WTC11 (cell line): ENCODE results near the gene SRRM2. TPM values are rescaled to one million over a fixed set of nuclear protein-coding genes. Genes with fewer than 3 reads are reported as not detected.

ENCODE experiments used
- ATAC-seq: fragments of 200-7000 bp; cut with Tn5 transposase; 2 replicates; pipeline ENCODE4 v1.10.0; 2021; ENCODE audit warnings: mild to moderate bottlenecking, moderate library complexity
- CTCF ChIA-PET: fragments of 300-600 bp; sonication (Branson Sonifier 250); formaldehyde crosslinking; loops from one replicate; lab custom pipeline; 2021; ENCODE audit warnings: antibody characterized with exemption; lab: Charles Lee
- POLR2A ChIA-PET: fragments of 350-600 bp; sonication (Branson Sonifier 250); formaldehyde crosslinking; loops from one replicate; lab custom pipeline; 2021; ENCODE audit warnings: antibody characterized with exemption; lab: Charles Lee
- DNase-seq: peaks from one replicate; pipeline ENCODE4 v3.0.0; 2021; ENCODE audit warnings: low spot score
- H3K27ac Mint-ChIP-seq: 2 replicates; pipeline ENCODE4 v1.8.0; 2021; ENCODE audit warnings: mixed read lengths
- H3K27me3 Mint-ChIP-seq: 2 replicates; pipeline ENCODE4 v1.8.0; 2021; ENCODE audit warnings: low read depth, mild to moderate bottlenecking, moderate library complexity, mixed read lengths
- H3K36me3 Mint-ChIP-seq: 2 replicates; pipeline ENCODE4 v1.8.0; 2021; ENCODE audit warnings: mixed read lengths
- H3K4me1 Mint-ChIP-seq: 2 replicates; pipeline ENCODE4 v1.8.0; 2022; ENCODE audit warnings: mixed read lengths
- H3K4me3 Mint-ChIP-seq: 2 replicates; pipeline ENCODE4 v1.8.0; 2021; ENCODE audit warnings: mild to moderate bottlenecking, moderate library complexity, mixed read lengths
- H3K9me3 Mint-ChIP-seq: 2 replicates; pipeline ENCODE4 v1.8.0; 2021; ENCODE audit warnings: mixed read lengths
- AFF4 ChIP-seq: sonication (generic); formaldehyde crosslinking; IDR thresholded peaks from 2 replicates; pipeline ENCODE4 v1.8.1; 2023; ENCODE audit warnings: mild to moderate bottlenecking, missing genetic modification reagents, borderline replicate concordance
- ATF1 ChIP-seq: sonication (generic); formaldehyde crosslinking; IDR thresholded peaks from 2 replicates; pipeline ENCODE4 v1.8.1; 2023; ENCODE audit warnings: mild to moderate bottlenecking, moderate library complexity, missing genetic modification reagents
- ATF2 ChIP-seq: sonication (generic); formaldehyde crosslinking; IDR thresholded peaks from 2 replicates; pipeline ENCODE4 v1.8.1; 2022; ENCODE audit warnings: low read depth, missing genetic modification reagents, borderline replicate concordance
- CBFB ChIP-seq: sonication (generic); formaldehyde crosslinking; IDR thresholded peaks from 2 replicates; pipeline ENCODE4 v1.8.1; 2022; ENCODE audit warnings: mild to moderate bottlenecking, low read depth, missing genetic modification reagents
- ESRRA ChIP-seq: sonication (generic); formaldehyde crosslinking; IDR thresholded peaks from 2 replicates; pipeline ENCODE4 v1.8.1; 2022; ENCODE audit warnings: mild to moderate bottlenecking, missing genetic modification reagents, borderline replicate concordance
- FOXP1 ChIP-seq: sonication (generic); formaldehyde crosslinking; IDR thresholded peaks from 2 replicates; pipeline ENCODE4 v1.8.0; 2022; ENCODE audit warnings: missing genetic modification reagents, mild to moderate bottlenecking, moderate library complexity, borderline replicate concordance
- HMGA2 ChIP-seq: fragments of 250-450 bp; sonication (Bioruptor Pico); IDR thresholded peaks from 2 replicates; pipeline ENCODE4 v1.4.0; 2021; ENCODE audit warnings: mild to moderate bottlenecking, moderate library complexity
- IRF1 ChIP-seq: sonication (generic); formaldehyde crosslinking; IDR thresholded peaks from 2 replicates; pipeline ENCODE4 v1.8.0; 2023; ENCODE audit warnings: missing genetic modification reagents
- KAT7 ChIP-seq: sonication (generic); formaldehyde crosslinking; IDR thresholded peaks from 2 replicates; pipeline ENCODE4 v1.8.1; 2023; ENCODE audit warnings: missing genetic modification reagents, mild to moderate bottlenecking, borderline replicate concordance
- MXD4 ChIP-seq: fragments of 250-450 bp; sonication (Bioruptor Pico); IDR thresholded peaks from 2 replicates; pipeline ENCODE4 v1.8.0; 2021; ENCODE audit warnings: mild to moderate bottlenecking, moderate library complexity, borderline replicate concordance
- MYBL2 ChIP-seq: sonication (generic); formaldehyde crosslinking; IDR thresholded peaks from 2 replicates; pipeline ENCODE4 v1.8.1; 2023; ENCODE audit warnings: mild to moderate bottlenecking, moderate library complexity, missing genetic modification reagents
- NFYB ChIP-seq: sonication (generic); formaldehyde crosslinking; conservative IDR thresholded peaks from 2 replicates; pipeline ENCODE4 v1.8.0; 2022; ENCODE audit warnings: low read depth, missing genetic modification reagents
- NR1H2 ChIP-seq: sonication (generic); formaldehyde crosslinking; IDR thresholded peaks from 2 replicates; pipeline ENCODE4 v1.9.0; 2021; ENCODE audit warnings: mild to moderate bottlenecking, moderate library complexity, missing genetic modification reagents
- OVOL2 ChIP-seq: fragments of 250-450 bp; sonication (Bioruptor Pico); IDR thresholded peaks from 2 replicates; pipeline ENCODE4 v1.9.0; 2021; ENCODE audit warnings: mild to moderate bottlenecking, borderline replicate concordance
- RELA ChIP-seq: sonication (generic); formaldehyde crosslinking; IDR thresholded peaks from 2 replicates; pipeline ENCODE4 v1.8.1; 2022; ENCODE audit warnings: missing genetic modification reagents, mild to moderate bottlenecking, borderline replicate concordance
- TCF7 ChIP-seq: sonication (generic); formaldehyde crosslinking; IDR thresholded peaks from 2 replicates; pipeline ENCODE4 v1.8.0; 2022; ENCODE audit warnings: mild to moderate bottlenecking, low read depth, missing genetic modification reagents, moderate library complexity
- TEAD4 ChIP-seq: sonication (generic); formaldehyde crosslinking; IDR thresholded peaks from 2 replicates; pipeline ENCODE4 v1.8.0; 2022; ENCODE audit warnings: mild to moderate bottlenecking, missing genetic modification reagents
- TP53 ChIP-seq: sonication (generic); formaldehyde crosslinking; IDR thresholded peaks from 2 replicates; pipeline ENCODE4 v1.8.1; 2023; ENCODE audit warnings: mild to moderate bottlenecking, missing genetic modification reagents
- ZNF121 ChIP-seq: sonication (generic); formaldehyde crosslinking; IDR thresholded peaks from 2 replicates; pipeline ENCODE4 v1.8.0; 2023; ENCODE audit warnings: missing genetic modification reagents
- ZNF219 ChIP-seq: sonication (generic); formaldehyde crosslinking; IDR thresholded peaks from 2 replicates; pipeline ENCODE4 v1.8.0; 2023; ENCODE audit warnings: missing genetic modification reagents, mild to moderate bottlenecking, borderline replicate concordance
- ZNF232 ChIP-seq: sonication (generic); formaldehyde crosslinking; IDR thresholded peaks from 2 replicates; pipeline ENCODE4 v1.8.0; 2022; ENCODE audit warnings: mild to moderate bottlenecking, missing genetic modification reagents
- ZNF317 ChIP-seq: sonication (generic); formaldehyde crosslinking; IDR thresholded peaks from 2 replicates; pipeline ENCODE4 v1.8.1; 2023; ENCODE audit warnings: low read depth, mild to moderate bottlenecking, moderate library complexity, missing genetic modification reagents, borderline replicate concordance
- ZNF425 ChIP-seq: fragments of 250-450 bp; sonication (Bioruptor Pico); conservative IDR thresholded peaks from 2 replicates; pipeline ENCODE4 v1.9.0; 2021; ENCODE audit warnings: mild to moderate bottlenecking
- ZNF512 ChIP-seq: sonication (generic); formaldehyde crosslinking; IDR thresholded peaks from 2 replicates; pipeline ENCODE4 v1.8.1; 2022; ENCODE audit warnings: missing genetic modification reagents, borderline replicate concordance
- total RNA-seq: library from RNA; stranded (reverse); gene quantifications from 3 replicates; pipeline ENCODE4 v1.2.3, GENCODE V29; 2021

The SRRM2 gene
- total RNA-seq, 1 experiment from 2014 or later, result 823 TPM

GRCh38 chr16:2787961-2788360 is 35.5 kb downstream of the SRRM2 start (continued):
- TF ChIP-seq ATF2 (CRISPR knock-in tag) (no peak), NFYB (CRISPR knock-in tag) (no peak), KAT7 (no peak), HMGA2 (CRISPR knock-in tag) (no peak), ZNF425 (CRISPR knock-in tag) (no peak), MXD4 (no peak), ZNF121 (CRISPR knock-in tag) (no peak), ZNF317 (no peak), ESRRA (CRISPR knock-in tag) (no peak), IRF1 (CRISPR knock-in tag) (no peak), TCF7 (CRISPR knock-in tag) (no peak)

GRCh38 chr16:2790631-2791030 is 38.2 kb downstream of the SRRM2 start:
- no peaks in the 10 kb centered on the region for H3K36me3 Mint-ChIP-seq
- TF ChIP-seq OVOL2 (CRISPR knock-in tag), result no peak
- no peak for TF ChIP-seq ATF1 (CRISPR knock-in tag)
- no peak for TF ChIP-seq ZNF232 (CRISPR knock-in tag)
- peaks cover 4% of the 10 kb centered on the region for H3K4me1 Mint-ChIP-seq
- no peak overlapping the region for H3K4me3 Mint-ChIP-seq
- DNase-seq, result no peak
- ChIA-PET POLR2A (interaction anchor here (0.8 kb wide), 1 partner anchor 108 kb away, joined by 3 read pairs; the partner anchor contains the start of gene KCTD5), CTCF (interaction anchor here (0.9 to 1.5 kb wide), 5 partner anchors 8 to 52 kb away, joined by 3 to 8 read pairs (median 3); partner anchors contain the start of genes PRSS21 and PRSS41)
- no peak for ATAC-seq
- H3K27ac Mint-ChIP-seq, result no peak overlapping the region
- H3K27me3 Mint-ChIP-seq, result peaks cover 24% of the 10 kb centered on the region
- H3K9me3 Mint-ChIP-seq, result no peaks in the 10 kb centered on the region

- Mint-ChIP-seq H3K27ac (no peak overlapping the region), H3K36me3 (no peaks in the 10 kb centered on the region), H3K27me3 (peaks cover 21% of the 10 kb centered on the region), H3K4me1 (peaks cover under 1% of the 10 kb centered on the region)
- DNase-seq, result no peak
- POLR2A ChIA-PET, result interaction anchor here (0.8 kb wide), 1 partner anchor 109 kb away, joined by 3 read pairs; the partner anchor contains the start of gene KCTD5
- TF ChIP-seq NR1H2 (CRISPR knock-in tag), result no peak
- TF ChIP-seq TP53 (CRISPR knock-in tag), result no peak
- TF ChIP-seq ZNF219, result no peak
- TF ChIP-seq MYBL2, result no peak
- TF ChIP-seq TEAD4 (CRISPR knock-in tag), result no peak
- TF ChIP-seq ESRRA (CRISPR knock-in tag), result no peak
- no peak for TF ChIP-seq AFF4
- TF ChIP-seq FOXP1 (CRISPR knock-in tag), result no peak
- TF ChIP-seq RELA (CRISPR knock-in tag), result no peak
- TF ChIP-seq ZNF512 (CRISPR knock-in tag), result no peak
- no peak for TF ChIP-seq CBFB (CRISPR knock-in tag)
- TF ChIP-seq, all 79 proteins: peak for 0
- ATAC-seq, result no peak
- no peak overlapping the region for H3K4me3 Mint-ChIP-seq
- no peaks in the 10 kb centered on the region for H3K9me3 Mint-ChIP-seq
- CTCF ChIA-PET, result interaction anchor here (0.7 to 1.2 kb wide), 2 partner anchors 26 to 48 kb away, joined by 4 to 5 read pairs; partner anchors contain the start of gene PRSS21
Observed at GRCh38 chr16:2791174-2791573, 38.7 kb downstream of the SRRM2 start.
